Mesenchymal stem cell (in vitro differentiated cells and primary cell): ENCODE data around the gene RAB1A.

Experiments used
- DNase-seq: peaks from one replicate; pipeline ENCODE4 v3.0.0-alpha.2; 2013
- H2AFZ ChIP-seq: one replicate; pipeline ENCODE4 v1.6.1; 2013; ENCODE audit warnings: low read depth, mild to moderate bottlenecking, control low read depth, inconsistent platforms, low read length, moderate library complexity
- H2AK5ac ChIP-seq: 2 replicates; pipeline ENCODE4 v1.6.1; 2013; ENCODE audit warnings: low read length, moderate library complexity, mild to moderate bottlenecking, inconsistent platforms; ENCODE audit not compliant: severe bottlenecking
- H2BK120ac ChIP-seq: one replicate; pipeline ENCODE4 v1.6.1; 2013; ENCODE audit warnings: low read depth, mild to moderate bottlenecking, inconsistent platforms, low read length, moderate library complexity
- H2BK12ac ChIP-seq, 2 experiments: one replicate each; pipeline ENCODE4 v1.6.1; 2013; ENCODE audit warnings: inconsistent platforms in 2 of 2, low read length in 2 of 2, mild to moderate bottlenecking in 2 of 2, moderate library complexity in 2 of 2, control low read depth in 1 of 2
- H2BK15ac ChIP-seq: one replicate; pipeline ENCODE4 v1.6.1; 2013; ENCODE audit warnings: mild to moderate bottlenecking, low read depth, inconsistent platforms; ENCODE audit not compliant: poor library complexity, severe bottlenecking
- H2BK5ac ChIP-seq: 2 replicates; pipeline ENCODE4 v1.6.1; 2013; ENCODE audit warnings: low read depth, mild to moderate bottlenecking, low read length, control low read depth, inconsistent platforms; ENCODE audit not compliant: poor library complexity, severe bottlenecking
- H3K14ac ChIP-seq, 2 experiments: one replicate each; pipeline ENCODE4 v1.6.1; 2013; ENCODE audit warnings: inconsistent platforms in 2 of 2, low read length in 2 of 2, control low read depth in 1 of 2, mild to moderate bottlenecking in 1 of 2, moderate library complexity in 1 of 2
- H3K18ac ChIP-seq, 2 experiments: one replicate each; pipeline ENCODE4 v1.6.1; 2013; ENCODE audit warnings: inconsistent platforms in 2 of 2, low read length in 2 of 2, control low read depth in 1 of 2, low read depth in 1 of 2, mild to moderate bottlenecking in 1 of 2
- H3K23ac ChIP-seq, 2 experiments: one replicate each; pipeline ENCODE4 v1.6.1; 2013; ENCODE audit warnings: inconsistent platforms in 2 of 2, low read length in 2 of 2, mild to moderate bottlenecking in 2 of 2, moderate library complexity in 2 of 2, control low read depth in 1 of 2
- H3K27ac ChIP-seq: 2 replicates; pipeline ENCODE4 v1.5.1; 2013; ENCODE audit warnings: mild to moderate bottlenecking, moderate library complexity, low read length, control low read depth, inconsistent platforms; ENCODE audit not compliant: poor library complexity, severe bottlenecking
- H3K27me3 ChIP-seq, 2 experiments: 2 replicates each; pipeline versions ENCODE4 v1.6.1 to v1.7.0; 2013; ENCODE audit warnings: low read length in 2 of 2, mild to moderate bottlenecking in 2 of 2, moderate library complexity in 2 of 2, control low read depth in 1 of 2, inconsistent platforms in 1 of 2; ENCODE audit not compliant: control insufficient read depth in 1 of 2, insufficient read depth in 1 of 2
- H3K36me3 ChIP-seq, 2 experiments: 2 replicates each; pipeline versions ENCODE4 v1.6.1 to v1.7.0; 2013; ENCODE audit warnings: low read length in 2 of 2, control low read depth in 1 of 2, inconsistent platforms in 1 of 2, low read depth in 1 of 2, mild to moderate bottlenecking in 1 of 2; ENCODE audit not compliant: insufficient read depth in 2 of 2, control insufficient read depth in 1 of 2
- H3K4ac ChIP-seq, 2 experiments: one replicate each; pipeline ENCODE4 v1.6.1; 2013; ENCODE audit warnings: inconsistent platforms in 2 of 2, low read length in 2 of 2, mild to moderate bottlenecking in 2 of 2, moderate library complexity in 2 of 2, control low read depth in 1 of 2, low read depth in 1 of 2
- H3K4me1 ChIP-seq: 2 replicates; pipeline ENCODE4 v1.6.1; 2013; ENCODE audit warnings: low read depth, low read length, control low read depth; ENCODE audit not compliant: control insufficient read depth, insufficient read depth
- H3K4me2 ChIP-seq: 2 replicates; pipeline ENCODE4 v1.6.1; 2013; ENCODE audit warnings: low read length, mild to moderate bottlenecking, inconsistent platforms; ENCODE audit not compliant: poor library complexity, severe bottlenecking
- H3K4me3 ChIP-seq, 2 experiments: 2 replicates each; pipeline versions ENCODE4 v1.5.1 to v1.7.0; 2013; ENCODE audit warnings: low read length in 2 of 2, mild to moderate bottlenecking in 2 of 2, control low read depth in 1 of 2, low read depth in 1 of 2; ENCODE audit not compliant: insufficient read depth in 1 of 2
- H3K79me1 ChIP-seq: replicated peaks from 2 replicates; pipeline ENCODE4 v1.6.1; 2013; ENCODE audit warnings: mild to moderate bottlenecking, control low read depth, low read length, inconsistent platforms; ENCODE audit not compliant: poor library complexity, severe bottlenecking
- H3K9ac ChIP-seq: 2 replicates; pipeline ENCODE4 v1.7.0; 2013; ENCODE audit warnings: mild to moderate bottlenecking, low read length, moderate library complexity
- H3K9me3 ChIP-seq: 2 replicates; pipeline ENCODE4 v1.7.0; 2013; ENCODE audit warnings: mild to moderate bottlenecking, low read length; ENCODE audit not compliant: control insufficient read depth
- H4K8ac ChIP-seq: one replicate; pipeline ENCODE4 v1.6.1; 2013; ENCODE audit warnings: inconsistent platforms, mild to moderate bottlenecking, low read length, moderate library complexity
- H4K91ac ChIP-seq: one replicate; pipeline ENCODE4 v1.6.1; 2013; ENCODE audit warnings: mild to moderate bottlenecking, low read length, inconsistent platforms
- WGBS: methylation state at CpG from one replicate; pipeline ENCODE4 v1.1.7; 2013; ENCODE audit warnings: mixed read lengths; 5-methylcytosine and 5-hydroxymethylcytosine counted together

Gene RAB1A

GRCh38 chr2:65069439-65069824 lies 60.5 kb downstream of the RAB1A start:
- no peak overlapping the region for H2AFZ ChIP-seq
- no peak overlapping the region for H2BK5ac ChIP-seq
- H3K4me1 ChIP-seq, result peaks cover 33% of the 10 kb centered on the region
- no peak for DNase-seq
- peak overlapping the region; percentile 53 for H3K9ac ChIP-seq
- H3K36me3 ChIP-seq, result peaks cover 41 to 55% of the 10 kb centered on the region in 2 experiments
- peak overlapping the region; percentile 85 for H2BK15ac ChIP-seq
- H3K18ac ChIP-seq, result peak overlapping the region in 1 of 2 experiments; percentile 58
- no peak overlapping the region for H3K14ac ChIP-seq
- peak overlapping the region in 1 of 2 experiments; percentile 58 for H3K4ac ChIP-seq
- no peak overlapping the region for H2AK5ac ChIP-seq
- no peak overlapping the region for H3K27ac ChIP-seq
- no peak overlapping the region for H4K91ac ChIP-seq
- no peak overlapping the region for H3K4me2 ChIP-seq
- peaks cover 36% of the 10 kb centered on the region for H3K79me1 ChIP-seq
- no peaks in the 10 kb centered on the region for H3K9me3 ChIP-seq
- no peak overlapping the region for H3K23ac ChIP-seq
- no peak overlapping the region for H3K4me3 ChIP-seq
- peak overlapping the region; percentile 51 for H4K8ac ChIP-seq
- no peaks in the 10 kb centered on the region for H3K27me3 ChIP-seq
- WGBS, result 82% methylated on average over 6 of the region's 6 CpGs
- peak overlapping the region in 1 of 2 experiments; percentile 28 for H2BK12ac ChIP-seq
- no peak overlapping the region for H2BK120ac ChIP-seq

GRCh38 chr2:65067806-65068553 lies 61.9 kb downstream of the RAB1A start:
- Histone ChIP-seq H4K8ac (no peak overlapping the region), H2AFZ (no peak overlapping the region), H3K14ac (no peak overlapping the region), H3K36me3 (peaks cover 40% of the 10 kb centered on the region in 2 experiments), H2AK5ac (no peak overlapping the region), H3K4ac (no peak overlapping the region), H2BK120ac (no peak overlapping the region), H3K27me3 (no peaks in the 10 kb centered on the region), H3K9me3 (no peaks in the 10 kb centered on the region), H2BK5ac (no peak overlapping the region), H3K4me2 (no peak overlapping the region), H2BK15ac (no peak overlapping the region), H3K4me1 (peaks cover 33% of the 10 kb centered on the region), H2BK12ac (no peak overlapping the region), H3K4me3 (no peak overlapping the region), H3K23ac (no peak overlapping the region), H3K27ac (no peak overlapping the region), H4K91ac (peak overlapping the region; percentile 15), H3K9ac (no peak overlapping the region), H3K18ac (no peak overlapping the region), H3K79me1 (peaks cover 40% of the 10 kb centered on the region)
- 92% methylated on average over 14 of the region's 14 CpGs for WGBS
- DNase-seq, result no peak

- Histone ChIP-seq H3K27me3 (no peaks in the 10 kb centered on the region), H3K36me3 (peaks cover 12 to 13% of the 10 kb centered on the region in 2 experiments), H3K9ac (peak overlapping the region; percentile 68), H3K4me2 (peak overlapping the region; percentile 5), H2BK12ac (peak overlapping the region in 1 of 2 experiments; percentile 4), H3K27ac (peak overlapping the region; percentile 22), H2AFZ (no peak overlapping the region), H3K23ac (no peak overlapping the region), H2BK120ac (no peak overlapping the region), H3K79me1 (peaks cover 45% of the 10 kb centered on the region), H3K9me3 (no peaks in the 10 kb centered on the region), H3K4ac (no peak overlapping the region), H2BK5ac (no peak overlapping the region), H3K4me3 (peak overlapping the region in 1 of 2 experiments; percentile 56), H2AK5ac (no peak overlapping the region), H4K91ac (no peak overlapping the region), H3K18ac (no peak overlapping the region), H3K4me1 (peaks cover 20% of the 10 kb centered on the region), H2BK15ac (no peak overlapping the region), H3K14ac (no peak overlapping the region), H4K8ac (no peak overlapping the region)
- peak; percentile 95 for DNase-seq
- WGBS, result 27% methylated on average over 10 of the region's 14 CpGs
Measured at GRCh38 chr2:65064728-65065552, 65.0 kb downstream of the RAB1A start.
